Uterus (tissue), 4 donors: Measurements from ENCODE around the gene FAM3B. TPM values are rescaled to one million over a fixed set of nuclear protein-coding genes. Genes with fewer than 3 reads are reported as not detected.

Source experiments
- DNase-seq, 2 donors: peaks; one replicate each; pipeline ENCODE4 v3.0.0-alpha.2; 2019 to 2020
- H3K27ac ChIP-seq, 2 donors: fragments of 200-600 bp; sonication (generic); 1 replicate in 1 of 2; 2 replicates in 1 of 2; pipeline ENCODE4 v1.5.1; 2016 to 2018
- H3K27me3 ChIP-seq, 2 donors: fragments of 200-600 bp; sonication (generic); one replicate each; pipeline ENCODE4 v1.5.1; 2018 to 2019; ENCODE audit warnings: control low read depth in 1 of 2
- H3K36me3 ChIP-seq, 2 donors: fragments of 200-600 bp; sonication (generic); one replicate each; pipeline ENCODE4 v1.5.1; 2019; ENCODE audit warnings: control low read depth in 1 of 2
- H3K4me1 ChIP-seq, 2 donors: fragments of 200-600 bp; sonication (generic); one replicate each; pipeline ENCODE4 v1.5.1; 2018 to 2019; ENCODE audit warnings: control low read depth in 1 of 2
- H3K4me3 ChIP-seq, 2 donors: fragments of 200-600 bp; sonication (generic); 1 replicate in 1 of 2; 2 replicates in 1 of 2; pipeline ENCODE4 v1.5.1; 2018 to 2019; ENCODE audit warnings: mild to moderate bottlenecking in 1 of 2
- H3K9me3 ChIP-seq, 2 donors: fragments of 200-600 bp; sonication (generic); one replicate each; pipeline ENCODE4 v1.5.1; 2019; ENCODE audit warnings: control low read depth in 1 of 2
- CTCF ChIP-seq, 4 experiments: fragments of 200-600 bp in 2 of 4; fragments of 450-650 bp in 2 of 4; sonication (generic) in 2 of 4; IDR thresholded peaks; one replicate each; pipeline ENCODE4 v1.5.1; 2016 to 2019; ENCODE audit warnings: antibody characterized with exemption in 4 of 4, mild to moderate bottlenecking in 2 of 4, moderate library complexity in 1 of 4
- POLR2A ChIP-seq, 2 donors: fragments of 450-650 bp; IDR thresholded peaks; one replicate each; pipeline ENCODE4 v1.6.1; 2016; ENCODE audit warnings: antibody characterized with exemption in 2 of 2, mild to moderate bottlenecking in 1 of 2, moderate library complexity in 1 of 2
- intact Hi-C: fragments of 100-400 bp; cut with DNase I; formaldehyde crosslinking; loops from one replicate; pipeline ENCODE4 v1.15.1; 2023; ENCODE audit warnings: low total_unique reads
- total RNA-seq, 4 donors: library from RNA; depleted of rRNA in 3 of 4; stranded (reverse); fragments of >200 nt in 3 of 4; gene quantifications; one replicate each; pipeline versions ENCODE4 v1.1.0 to v1.2.4, GENCODE V29; 2014 to 2023
- donor health status: DM: yes; HTN: yes; CAD: no.

FAM3B gene
- total RNA-seq, 4 donors from 2014 or later: 5.1 TPM; not detected in 3

DNA sequence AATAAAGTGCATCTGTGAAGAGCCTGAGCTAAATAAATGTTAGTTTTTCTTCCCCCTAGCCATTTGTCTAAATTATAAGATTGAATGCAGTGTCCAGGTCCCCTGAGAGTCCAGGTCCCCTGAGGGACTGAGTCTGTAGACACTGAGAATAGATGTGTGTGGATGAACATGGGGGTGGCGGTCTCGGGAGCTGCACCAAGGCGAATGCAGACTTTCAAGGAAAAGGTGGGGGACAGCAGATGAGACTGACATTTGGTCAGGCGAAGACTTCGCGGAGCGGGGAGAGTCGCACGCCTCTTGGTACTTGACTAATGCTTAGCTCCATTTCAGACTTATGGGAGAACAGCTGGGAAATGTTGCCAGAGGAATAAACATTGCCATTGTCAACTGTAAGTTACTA is 27.5 kb downstream of the FAM3B start:
- no peaks in the 10 kb centered on the region for H3K9me3 ChIP-seq

DNA sequence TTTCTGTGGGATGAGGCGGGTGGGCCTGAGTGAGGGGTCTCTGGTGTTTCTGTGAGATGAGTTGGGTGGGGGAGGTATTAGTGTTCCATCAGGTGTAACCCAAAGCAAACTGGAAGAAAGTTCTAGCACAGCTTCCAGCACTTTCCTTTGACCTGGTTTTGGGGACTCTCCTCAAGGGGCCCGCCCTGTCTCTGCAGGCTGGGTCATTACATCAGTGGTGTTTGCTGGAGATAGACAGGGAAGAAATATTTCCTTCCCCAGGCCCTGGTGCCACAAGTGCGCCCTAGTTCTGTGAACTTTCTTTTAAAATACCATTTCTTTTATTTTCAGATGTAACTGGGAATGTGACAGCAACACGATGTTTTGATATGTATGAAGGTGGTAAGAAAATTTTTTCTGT is 28.8 kb downstream of the FAM3B start:
- Histone ChIP-seq H3K4me1 (no peaks in the 10 kb centered on the region), H3K27ac (no peak overlapping the region), H3K9me3 (no peaks in the 10 kb centered on the region), H3K4me3 (no peak overlapping the region), H3K27me3 (no peaks in the 10 kb centered on the region), H3K36me3 (no peaks in the 10 kb centered on the region)
- intact Hi-C loops: no loop called here
- no peak for TF ChIP-seq POLR2A (IDR thresholded peaks at IDR 0.05)
- TF ChIP-seq CTCF (IDR thresholded peaks at IDR 0.05): no peak
- DNase-seq: no peak

More for the DNA sequence above, 27.5 kb downstream of the FAM3B start:
- Histone ChIP-seq H3K36me3 (no peaks in the 10 kb centered on the region), H3K4me3 (no peak overlapping the region), H3K27me3 (no peaks in the 10 kb centered on the region), H3K4me1 (no peaks in the 10 kb centered on the region), H3K27ac (no peak overlapping the region)
- no peak for DNase-seq
- intact Hi-C loops: no loop called here
- TF ChIP-seq POLR2A (IDR thresholded peaks at IDR 0.05) (no peak), CTCF (IDR thresholded peaks at IDR 0.05) (no peak)

DNA sequence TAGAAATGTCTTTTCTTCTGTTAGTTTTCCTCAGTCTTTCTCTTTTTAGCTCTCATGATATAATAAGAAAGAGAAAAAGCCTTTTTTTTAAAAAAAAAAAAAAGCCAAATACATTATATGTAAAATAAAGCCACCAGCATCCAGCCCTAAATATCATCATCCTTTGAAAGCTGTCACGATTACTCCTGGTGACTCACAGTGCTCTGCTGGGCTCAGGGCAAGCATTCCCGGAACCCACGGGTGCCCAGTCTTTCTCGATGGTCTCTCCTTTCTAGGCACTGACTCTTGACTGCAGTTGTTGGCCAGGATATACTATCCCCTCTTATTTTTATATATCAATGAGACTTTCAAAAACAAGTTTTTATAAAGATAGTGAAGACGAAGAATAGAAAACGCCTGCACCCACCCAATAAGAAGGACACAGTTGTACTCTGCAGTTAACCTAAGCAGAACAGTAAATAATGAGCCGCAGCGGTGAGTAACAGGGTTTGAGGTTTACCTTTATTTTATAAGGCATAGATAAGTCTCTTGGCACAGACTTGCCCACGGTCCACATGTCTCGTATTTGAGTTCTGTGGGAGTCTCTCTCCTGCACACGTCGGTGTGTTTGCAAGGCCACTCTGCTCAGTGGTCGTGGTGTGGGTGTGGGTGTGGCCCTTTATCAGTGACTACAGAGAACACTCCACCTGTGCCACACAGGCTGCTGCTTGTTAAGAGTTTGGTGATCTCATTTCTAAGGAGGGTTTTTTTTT is 29.5 kb downstream of the FAM3B start:
- H3K27ac ChIP-seq: no peak overlapping the region
- TF ChIP-seq CTCF (IDR thresholded peaks at IDR 0.05) (no peak), POLR2A (IDR thresholded peaks at IDR 0.05) (no peak)
- intact Hi-C loops: no loop called here
- DNase-seq: no peak
- no peak overlapping the region for H3K4me3 ChIP-seq
- H3K4me1 ChIP-seq: no peaks in the 10 kb centered on the region
- H3K9me3 ChIP-seq: no peaks in the 10 kb centered on the region
- no peaks in the 10 kb centered on the region for H3K27me3 ChIP-seq
- H3K36me3 ChIP-seq: no peaks in the 10 kb centered on the region

DNA sequence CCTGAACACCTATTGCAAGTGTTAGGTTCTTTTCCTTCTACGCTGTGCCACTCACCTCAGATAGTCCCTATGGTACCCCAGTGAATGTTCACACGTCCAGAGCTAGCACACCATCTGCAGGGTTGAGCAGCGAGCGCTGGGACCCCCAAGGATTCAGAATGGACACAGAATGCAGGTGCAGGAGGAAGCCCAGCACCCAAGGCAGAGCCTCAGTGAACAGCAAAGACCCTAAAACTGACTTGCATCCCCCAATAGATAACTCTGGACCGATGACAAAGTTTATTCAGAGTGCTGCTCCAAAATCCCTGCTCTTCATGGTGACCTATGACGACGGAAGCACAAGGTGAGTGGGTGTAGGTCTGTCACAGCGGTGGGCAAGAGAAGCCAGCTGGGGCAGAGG is 30.2 kb downstream of the FAM3B start:
- DNase-seq: no peak
- no peak overlapping the region for H3K4me3 ChIP-seq
- no peaks in the 10 kb centered on the region for H3K36me3 ChIP-seq
- H3K27me3 ChIP-seq: no peaks in the 10 kb centered on the region
- intact Hi-C loops: no loop called here
- TF ChIP-seq CTCF (IDR thresholded peaks at IDR 0.05) (no peak), POLR2A (IDR thresholded peaks at IDR 0.05) (no peak)
- no peak overlapping the region for H3K27ac ChIP-seq
- no peaks in the 10 kb centered on the region for H3K9me3 ChIP-seq
- H3K4me1 ChIP-seq: no peaks in the 10 kb centered on the region

DNA sequence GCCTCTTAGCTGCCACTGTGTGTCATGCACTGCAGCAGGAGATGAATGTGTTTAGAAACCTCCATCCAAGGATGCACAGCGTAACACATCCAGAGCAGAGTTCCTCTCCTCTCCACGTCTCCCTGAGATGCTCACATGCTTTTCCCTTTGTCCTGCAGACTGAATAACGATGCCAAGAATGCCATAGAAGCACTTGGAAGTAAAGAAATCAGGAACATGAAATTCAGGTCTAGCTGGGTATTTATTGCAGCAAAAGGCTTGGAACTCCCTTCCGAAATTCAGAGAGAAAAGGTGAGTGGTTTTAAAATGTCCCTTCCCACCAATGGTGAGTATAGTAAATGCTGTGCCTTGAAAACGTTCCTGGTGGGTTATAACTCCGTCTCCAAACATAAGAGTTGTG is 31.8 kb downstream of the FAM3B start:
- intact Hi-C loops: no loop called here
- H3K4me3 ChIP-seq: no peak overlapping the region
- H3K9me3 ChIP-seq: no peaks in the 10 kb centered on the region
- no peaks in the 10 kb centered on the region for H3K36me3 ChIP-seq
- TF ChIP-seq POLR2A (IDR thresholded peaks at IDR 0.05): no peak
- no peak for TF ChIP-seq CTCF (IDR thresholded peaks at IDR 0.05)
- H3K27ac ChIP-seq: no peak overlapping the region
- no peaks in the 10 kb centered on the region for H3K27me3 ChIP-seq
- no peak for DNase-seq
- H3K4me1 ChIP-seq: no peaks in the 10 kb centered on the region
